HG03342 (cell line): ENCODE data around the gene NRXN2.

ENCODE experiments used
- ATAC-seq: cut with Tn5 transposase; IDR thresholded peaks from one replicate; pipeline ENCODE4 v1.9.1; 2021; ENCODE audit warnings: mild to moderate bottlenecking, moderate library complexity; ENCODE audit not compliant: unreplicated experiment

NRXN2 gene

GRCh38 chr11:64759131-64759721, 36.2 kb upstream of the NRXN2 start:
- no peak for ATAC-seq

DNA sequence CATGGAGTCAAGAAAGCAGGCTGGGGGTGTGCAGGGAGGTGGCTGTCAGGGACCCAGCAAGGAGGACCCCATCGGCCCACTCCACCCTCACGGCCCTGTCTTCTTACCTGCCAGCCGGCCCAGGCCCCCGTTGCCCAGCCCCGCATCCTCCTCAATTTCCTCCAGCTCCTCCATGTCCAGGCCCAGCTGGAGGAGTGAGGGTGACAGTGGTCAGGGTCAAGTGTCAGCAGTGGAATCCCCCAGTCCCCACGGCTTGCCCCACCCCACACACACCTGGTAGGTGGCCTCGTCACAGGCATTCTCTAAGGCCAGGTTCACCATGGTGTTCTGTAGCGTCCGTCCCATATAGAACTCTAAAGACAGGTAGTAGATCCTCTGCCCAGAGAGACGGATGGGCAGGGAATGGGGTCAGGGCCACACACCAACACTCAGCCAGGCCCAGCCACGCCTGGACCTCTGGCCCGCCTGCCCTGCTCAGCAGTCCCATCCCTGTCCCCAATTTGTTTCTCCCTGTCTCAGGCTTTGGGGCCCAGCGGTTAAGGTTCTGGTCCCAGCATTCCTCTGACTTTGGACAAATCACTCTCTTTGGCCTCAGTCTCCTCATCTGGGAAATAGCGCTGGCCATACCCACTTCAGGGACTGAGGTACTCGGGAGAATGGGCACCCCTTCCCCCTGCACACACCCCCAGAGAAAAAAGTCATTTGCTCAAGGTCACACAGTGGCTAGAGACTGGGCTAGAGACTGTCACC, 35.5 kb upstream of the NRXN2 start:
- no peak for ATAC-seq

DNA sequence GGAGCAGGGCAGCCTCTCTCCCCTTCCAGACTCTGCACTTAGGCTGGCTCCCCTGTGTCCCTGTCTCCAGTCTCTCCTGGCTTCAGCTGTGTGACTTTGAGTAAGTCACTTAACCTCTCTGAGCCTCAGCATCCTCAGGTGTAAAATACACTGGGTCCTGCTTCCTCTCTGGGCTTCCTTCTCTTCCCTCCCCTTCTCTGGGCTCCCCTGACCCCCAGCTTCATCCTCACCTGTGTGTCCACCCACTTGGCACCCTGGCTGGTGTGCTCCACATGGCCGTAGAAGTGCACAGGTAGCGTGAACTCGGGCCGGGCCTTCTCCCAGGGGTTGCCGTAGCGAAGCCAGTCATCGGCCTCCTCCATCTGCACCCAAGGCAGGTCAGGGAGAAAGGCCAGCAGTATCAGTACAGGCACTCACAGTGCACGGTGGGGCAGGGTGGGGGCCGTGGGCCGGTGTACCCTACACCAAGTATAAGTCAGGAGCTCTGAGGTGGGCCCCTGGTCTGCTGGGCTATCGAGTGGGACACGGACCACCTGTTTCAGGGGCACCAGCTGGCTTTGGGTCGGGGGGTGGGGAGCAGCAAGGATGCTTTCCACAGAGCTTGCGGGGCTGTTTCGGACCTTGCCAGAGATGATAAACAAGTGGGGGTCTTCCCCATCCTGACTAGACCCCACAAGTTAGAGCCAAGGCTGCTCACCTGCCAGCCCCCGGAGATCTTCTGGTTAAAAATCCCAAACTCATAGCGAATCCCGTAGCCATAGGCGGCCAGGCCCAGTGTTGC, 34.7 kb upstream of the NRXN2 start:
- no peak for ATAC-seq

DNA sequence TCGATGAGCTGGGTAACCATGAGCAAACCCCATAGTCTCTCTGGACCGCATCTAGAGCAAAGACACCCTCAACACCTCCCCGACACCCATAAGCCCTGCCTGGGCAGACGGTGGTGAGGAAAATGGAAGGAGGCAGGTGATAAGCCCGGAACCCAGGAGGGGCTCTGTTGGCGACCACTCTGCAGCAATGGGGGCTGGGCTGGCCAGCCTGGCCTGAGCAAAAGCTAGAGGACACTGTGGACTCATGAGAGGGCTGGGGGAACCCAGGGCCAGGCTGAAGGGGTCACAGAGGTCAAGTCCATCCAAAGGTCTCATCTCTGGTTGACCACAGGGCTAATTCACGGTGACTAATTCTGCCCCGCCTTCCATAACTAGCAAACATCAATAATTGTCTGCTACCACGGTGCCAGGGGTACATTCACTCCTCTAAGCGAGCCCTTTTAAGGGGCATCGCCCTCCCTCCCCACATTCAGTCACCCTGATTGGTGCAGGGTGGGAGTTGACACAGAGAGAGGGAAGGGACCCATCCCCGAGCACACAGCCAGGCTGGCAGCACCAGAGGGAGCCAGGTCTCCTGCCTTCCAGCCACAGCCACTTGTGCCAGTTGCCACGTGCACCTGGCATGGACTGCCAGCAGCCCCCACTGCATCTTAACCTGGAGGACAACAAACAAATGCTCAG, 32.8 kb upstream of the NRXN2 start:
- ATAC-seq, result no peak

GRCh38 chr11:64754919-64755662, 32.1 kb upstream of the NRXN2 start:
- ATAC-seq, result no peak

GRCh38 chr11:64754124-64754918, 31.3 kb upstream of the NRXN2 start:
- no peak for ATAC-seq

DNA sequence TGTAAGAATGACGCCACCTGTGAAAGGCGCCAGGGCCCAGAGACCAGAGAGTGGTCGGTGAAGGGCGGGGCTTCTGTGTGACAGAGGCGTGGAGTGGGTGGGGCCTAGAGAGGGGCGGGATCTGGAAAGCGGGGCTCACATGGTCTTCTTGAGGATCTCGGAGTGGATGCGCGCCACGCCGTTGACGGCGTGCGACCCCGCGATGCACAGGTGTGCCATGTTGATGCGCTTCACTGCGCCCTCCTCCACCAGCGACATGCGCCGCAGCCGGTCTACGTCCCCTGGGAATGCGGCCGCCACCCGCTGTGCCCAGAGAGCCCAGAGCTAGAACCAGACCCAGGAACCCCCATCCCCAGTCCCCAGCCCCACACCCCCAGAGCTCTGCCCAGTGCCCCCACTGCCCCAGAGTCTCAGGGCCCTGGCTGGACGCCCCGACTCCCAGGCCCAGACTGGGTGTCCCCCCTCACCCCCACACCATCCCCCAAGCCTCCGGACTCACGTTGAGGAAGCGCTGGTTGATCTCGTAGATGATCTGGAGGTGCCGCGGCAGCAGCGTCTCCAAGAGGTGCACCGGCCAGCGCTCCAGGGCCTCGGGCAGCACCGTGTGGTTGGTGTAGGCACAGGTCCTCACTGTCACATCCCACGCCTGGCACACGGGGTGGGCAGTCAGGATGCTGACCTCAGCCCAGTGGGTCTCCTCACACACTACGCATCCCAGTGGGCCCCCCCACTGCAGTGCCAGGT, 30.6 kb upstream of the NRXN2 start:
- ATAC-seq, result no peak

GRCh38 chr11:64753019-64753379, 30.0 kb upstream of the NRXN2 start:
- no peak for ATAC-seq

GRCh38 chr11:64752175-64752970, 29.4 kb upstream of the NRXN2 start:
- no peak for ATAC-seq

DNA sequence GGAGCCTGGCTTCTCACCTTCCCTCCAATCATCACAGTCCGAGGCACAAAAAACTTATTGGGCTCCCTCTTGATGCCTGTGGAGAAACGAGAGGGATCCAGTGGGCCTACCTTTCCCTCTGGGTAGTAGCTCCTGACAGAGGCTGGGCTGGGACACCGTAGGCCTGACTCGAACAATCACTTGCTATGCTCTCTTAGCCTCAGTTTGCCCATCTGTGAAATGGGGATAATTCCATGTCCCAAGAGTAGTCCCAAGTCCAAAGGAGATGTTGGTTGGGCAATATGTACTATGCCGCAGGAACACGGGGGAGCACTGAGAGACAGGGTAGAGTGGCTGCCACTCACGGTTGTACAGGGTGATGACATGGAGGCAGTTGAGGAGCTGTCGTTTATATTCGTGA, 28.6 kb upstream of the NRXN2 start:
- no peak for ATAC-seq

- ATAC-seq, result no peak
Observed at GRCh38 chr11:64751136-64751535, 28.1 kb upstream of the NRXN2 start.

GRCh38 chr11:64750361-64751054, 27.5 kb upstream of the NRXN2 start:
- ATAC-seq, result no peak

- ATAC-seq, result no peak
Observed at GRCh38 chr11:64747961-64748665, 25.1 kb upstream of the NRXN2 start.

DNA sequence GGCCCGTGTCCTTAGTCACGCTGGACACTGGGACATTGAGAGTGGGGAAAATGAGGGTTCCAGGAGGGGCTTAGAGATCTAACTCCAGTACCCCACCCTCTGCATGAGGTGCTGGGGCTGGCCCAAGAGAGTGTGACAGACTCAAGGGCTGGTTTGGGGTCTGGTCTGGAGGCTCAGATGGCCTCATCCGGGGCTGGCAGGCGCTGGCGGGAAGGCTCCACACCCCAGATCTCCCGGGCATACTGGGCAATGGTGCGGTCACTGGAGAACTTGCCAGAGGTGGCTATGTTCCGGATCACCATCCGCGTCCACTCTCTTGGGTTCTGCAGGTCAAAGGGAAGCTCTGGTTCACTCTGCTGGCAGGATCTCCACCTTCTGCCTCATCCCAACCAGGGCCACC, 23.5 kb upstream of the NRXN2 start:
- ATAC-seq, result no peak

GRCh38 chr11:64745521-64746328, 22.7 kb upstream of the NRXN2 start:
- ATAC-seq, result no peak

GRCh38 chr11:64745189-64745520, 22.2 kb upstream of the NRXN2 start:
- no peak for ATAC-seq
